GF-D8 (cell line): ENCODE data around the gene SLC23A2.
"Not testable (repeated sequence)": the region's sequence is repeated elsewhere in the genome, so short reads cannot be mapped to it uniquely, and the experiment has no call there.

Source experiments
- DNase-seq: peaks from one replicate; lab custom pipeline; 2025; lab: John Stamatoyannopoulos, UW

Gene SLC23A2

GRCh38 chr20:4936392-4936850 is 64.9 kb downstream of the SLC23A2 start:
- DNase-seq = no peak

GRCh38 chr20:4932061-4932460 is 69.2 kb downstream of the SLC23A2 start:
- DNase-seq = no peak

- DNase-seq = no peak
Observed at GRCh38 chr20:4929686-4930397, 71.5 kb downstream of the SLC23A2 start.

GRCh38 chr20:4926531-4927156 is 74.7 kb downstream of the SLC23A2 start:
- DNase-seq = no peak

- no peak for DNase-seq
Observed at GRCh38 chr20:4925842-4926530, 75.3 kb downstream of the SLC23A2 start.

- no peak for DNase-seq
Observed at GRCh38 chr20:4924446-4924845, 76.9 kb downstream of the SLC23A2 start.

- no peak for DNase-seq
Observed at GRCh38 chr20:4924032-4924431, 77.3 kb downstream of the SLC23A2 start.

GRCh38 chr20:4922186-4922585 is 79.1 kb downstream of the SLC23A2 start:
- DNase-seq = no peak

- DNase-seq = not testable (repeated sequence)
Observed at GRCh38 chr20:4921271-4921670, 80.0 kb downstream of the SLC23A2 start.

- no peak for DNase-seq
Observed at GRCh38 chr20:4920655-4921054, 80.7 kb downstream of the SLC23A2 start.

GRCh38 chr20:4920131-4920530 is 81.2 kb downstream of the SLC23A2 start:
- no peak for DNase-seq

- no peak for DNase-seq
Observed at GRCh38 chr20:4919047-4919704, 82.1 kb downstream of the SLC23A2 start.

- no peak for DNase-seq
Observed at GRCh38 chr20:4918473-4918872, 82.8 kb downstream of the SLC23A2 start.

- DNase-seq = no peak
Observed at GRCh38 chr20:4916971-4917881, 84.1 kb downstream of the SLC23A2 start.

- no peak for DNase-seq
Observed at GRCh38 chr20:4913147-4913546, 88.2 kb downstream of the SLC23A2 start.

- DNase-seq = no peak
Observed at GRCh38 chr20:4912380-4913142, 88.7 kb downstream of the SLC23A2 start.

GRCh38 chr20:4910951-4911350 is 90.4 kb downstream of the SLC23A2 start:
- no peak for DNase-seq

GRCh38 chr20:4905613-4906012 is 95.7 kb downstream of the SLC23A2 start:
- no peak for DNase-seq

GRCh38 chr20:4905195-4905594 is 96.1 kb downstream of the SLC23A2 start:
- no peak for DNase-seq

GRCh38 chr20:4904127-4904860 is 97.0 kb downstream of the SLC23A2 start:
- DNase-seq = no peak
